ENCODE results near the gene SAMD9. TPM values are rescaled to one million over a fixed set of nuclear protein-coding genes. Genes with fewer than 3 reads are reported as not detected.

Gene SAMD9
- total RNA-seq = 8.8 and 35.1 TPM in 2 replicates

DNA sequence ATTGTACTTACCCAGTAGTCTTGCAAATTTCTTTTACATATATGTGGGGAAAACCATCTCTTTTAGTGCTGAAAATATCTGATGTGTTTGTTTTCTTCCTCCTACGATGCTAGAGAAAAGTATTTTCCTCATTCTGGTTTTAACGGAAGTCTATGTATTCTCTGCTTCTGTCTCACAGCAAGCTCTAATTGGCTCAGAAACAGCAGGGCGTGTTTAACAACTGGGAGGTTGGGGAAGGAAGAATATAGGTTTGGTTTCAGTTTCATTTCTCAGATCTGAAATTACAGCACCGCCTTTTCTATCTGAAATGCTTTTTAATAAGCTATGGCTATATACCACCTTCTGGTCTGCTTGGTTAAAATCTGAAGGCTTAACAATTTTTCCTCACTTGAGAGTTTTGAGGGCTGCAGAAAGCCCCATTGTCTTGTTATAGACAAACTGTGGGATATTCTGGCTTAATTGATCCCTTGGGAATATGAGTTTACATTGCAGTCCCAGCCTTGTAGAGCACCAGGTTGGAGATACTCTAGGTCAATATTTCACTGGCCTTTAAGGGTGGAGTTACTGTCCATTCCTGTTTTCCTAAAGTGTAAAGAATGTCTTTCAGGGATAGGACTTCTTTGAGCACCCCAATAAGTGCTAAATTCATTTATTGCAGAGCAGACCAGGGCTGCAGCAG is at the start of gene SAMD9:
Gene SAMD9 (minus strand): TSS at position 128 of the 679 bp plus-strand sequence. CDS start 11,882 bp downstream, outside the sequence.

GRCh38 chr7:93148144-93148543 is 30.4 kb upstream of the SAMD9 start, which contains the start of gene SAMD9L:
Gene SAMD9L, minus strand, starts transcription at chr7:93148385. Its CDS starts 12,414 bp downstream, at chr7:93135971.

Other genes starting within 250 kb of the SAMD9 start
- gene SAMD9L, start 30.4 kb upstream of the SAMD9 start, total RNA-seq = 6.1 and 36.1 TPM in 2 replicates
- gene HEPACAM2, start 108.5 kb upstream of the SAMD9 start, total RNA-seq = not detected in 2 replicates
- gene VPS50, start 114.4 kb upstream of the SAMD9 start, total RNA-seq = 26.0 and 32.4 TPM in 2 replicates